GM13976 (cell line): Measurements from ENCODE around the gene CSNK2B.

Experiments
- DNase-seq: peaks from one replicate; pipeline ENCODE4 v3.0.0; 2012; ENCODE audit warnings: low spot score
- CTCF ChIP-seq: IDR thresholded peaks from 2 replicates; pipeline ENCODE4 v1.5.1; 2012; ENCODE audit warnings: borderline replicate concordance, mild to moderate bottlenecking; ENCODE audit not compliant: insufficient read depth; ENCODE audit errors: extremely low read depth, missing control alignments, control extremely low read depth
- in situ Hi-C: fragments of 300-500 bp; cut with MboI; formaldehyde crosslinking; loops from one replicate; pipeline ENCODE4 v1.12.0; 2022; ENCODE audit warnings: low sequenced_read_pairs, mixed read lengths, inconsistent platforms; ENCODE audit not compliant: unreplicated experiment

CSNK2B gene

DNA sequence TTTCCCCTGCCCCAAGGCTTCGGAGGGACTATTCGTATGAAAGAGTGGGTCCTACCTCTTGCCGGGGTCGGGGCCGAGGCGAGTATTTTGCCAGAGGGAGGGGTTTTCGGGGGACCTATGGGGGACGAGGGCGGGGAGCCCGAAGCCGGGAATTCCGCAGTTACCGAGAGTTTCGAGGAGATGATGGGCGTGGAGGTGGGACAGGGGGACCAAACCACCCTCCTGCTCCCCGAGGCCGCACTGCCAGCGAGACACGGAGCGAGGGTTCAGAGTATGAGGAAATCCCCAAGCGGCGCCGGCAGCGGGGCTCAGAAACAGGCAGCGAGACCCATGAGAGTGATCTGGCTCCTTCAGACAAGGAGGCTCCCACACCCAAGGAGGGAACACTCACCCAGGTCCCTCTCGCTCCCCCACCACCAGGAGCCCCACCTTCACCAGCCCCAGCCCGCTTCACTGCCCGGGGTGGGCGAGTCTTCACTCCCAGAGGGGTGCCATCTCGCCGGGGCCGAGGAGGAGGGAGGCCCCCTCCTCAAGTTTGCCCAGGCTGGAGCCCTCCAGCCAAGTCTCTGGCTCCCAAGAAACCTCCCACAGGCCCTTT, 34.1 kb upstream of the CSNK2B start:
- TF ChIP-seq CTCF: no peak
- DNase-seq: no peak
- in situ Hi-C loops: no loop called here

DNA sequence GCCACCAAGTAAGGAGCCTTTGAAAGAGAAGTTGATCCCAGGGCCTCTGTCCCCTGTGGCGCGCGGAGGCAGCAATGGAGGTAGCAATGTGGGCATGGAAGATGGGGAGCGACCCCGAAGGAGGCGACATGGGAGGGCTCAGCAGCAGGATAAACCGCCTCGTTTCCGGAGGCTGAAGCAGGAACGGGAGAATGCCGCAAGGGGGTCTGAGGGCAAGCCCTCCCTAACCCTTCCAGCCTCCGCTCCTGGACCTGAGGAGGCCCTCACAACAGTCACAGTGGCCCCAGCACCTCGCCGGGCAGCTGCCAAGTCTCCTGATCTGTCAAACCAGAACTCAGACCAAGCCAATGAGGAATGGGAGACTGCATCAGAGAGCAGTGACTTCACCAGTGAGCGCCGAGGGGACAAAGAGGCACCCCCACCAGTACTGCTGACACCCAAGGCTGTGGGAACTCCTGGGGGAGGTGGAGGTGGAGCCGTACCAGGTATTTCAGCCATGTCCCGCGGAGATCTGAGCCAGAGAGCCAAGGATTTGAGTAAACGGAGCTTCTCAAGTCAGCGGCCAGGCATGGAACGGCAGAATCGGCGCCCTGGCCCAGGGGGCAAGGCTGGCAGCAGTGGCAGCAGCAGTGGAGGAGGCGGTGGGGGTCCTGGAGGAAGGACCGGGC, 33.5 kb upstream of the CSNK2B start:
- in situ Hi-C loops: no loop called here

DNA sequence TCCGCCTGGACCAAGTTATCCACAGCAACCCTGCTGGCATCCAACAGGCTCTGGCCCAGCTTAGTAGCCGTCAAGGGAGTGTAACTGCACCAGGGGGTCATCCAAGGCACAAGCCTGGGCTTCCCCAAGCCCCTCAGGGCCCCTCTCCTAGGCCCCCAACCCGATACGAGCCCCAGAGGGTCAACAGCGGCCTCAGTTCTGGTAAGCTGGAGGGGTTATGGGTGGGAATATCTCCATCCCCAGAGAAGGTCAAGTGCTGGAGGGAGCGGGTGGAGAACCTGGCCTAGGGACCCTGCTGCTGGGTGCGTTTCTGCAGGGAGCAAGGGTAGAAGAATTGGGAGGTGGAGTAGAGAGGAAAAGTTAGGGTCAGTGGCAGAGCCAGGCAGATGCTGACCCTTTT, 32.4 kb upstream of the CSNK2B start:
- DNase-seq: no peak
- TF ChIP-seq CTCF: no peak
- in situ Hi-C loops: no loop called here

More for the DNA sequence above, 33.5 kb upstream of the CSNK2B start:
- TF ChIP-seq CTCF: no peak
- DNase-seq: no peak

DNA sequence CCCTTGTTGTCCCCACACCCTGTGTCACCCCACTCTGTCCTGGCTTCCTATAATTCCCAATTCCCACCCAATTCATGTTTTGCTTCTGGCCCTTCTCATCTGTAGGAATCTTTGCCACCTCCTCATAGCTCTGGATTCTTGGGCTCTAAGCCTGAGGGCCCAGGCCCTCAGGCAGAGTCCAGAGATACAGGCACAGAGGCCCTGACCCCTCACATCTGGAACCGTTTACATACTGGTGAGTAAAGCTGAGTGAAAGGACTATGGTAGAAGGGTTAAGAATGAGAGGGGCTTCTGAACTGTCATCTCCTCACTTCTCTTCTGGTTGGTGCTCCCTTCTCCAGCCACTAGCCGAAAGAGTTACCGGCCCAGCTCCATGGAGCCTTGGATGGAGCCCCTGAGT, 31.7 kb upstream of the CSNK2B start:
- no peak for TF ChIP-seq CTCF

DNA sequence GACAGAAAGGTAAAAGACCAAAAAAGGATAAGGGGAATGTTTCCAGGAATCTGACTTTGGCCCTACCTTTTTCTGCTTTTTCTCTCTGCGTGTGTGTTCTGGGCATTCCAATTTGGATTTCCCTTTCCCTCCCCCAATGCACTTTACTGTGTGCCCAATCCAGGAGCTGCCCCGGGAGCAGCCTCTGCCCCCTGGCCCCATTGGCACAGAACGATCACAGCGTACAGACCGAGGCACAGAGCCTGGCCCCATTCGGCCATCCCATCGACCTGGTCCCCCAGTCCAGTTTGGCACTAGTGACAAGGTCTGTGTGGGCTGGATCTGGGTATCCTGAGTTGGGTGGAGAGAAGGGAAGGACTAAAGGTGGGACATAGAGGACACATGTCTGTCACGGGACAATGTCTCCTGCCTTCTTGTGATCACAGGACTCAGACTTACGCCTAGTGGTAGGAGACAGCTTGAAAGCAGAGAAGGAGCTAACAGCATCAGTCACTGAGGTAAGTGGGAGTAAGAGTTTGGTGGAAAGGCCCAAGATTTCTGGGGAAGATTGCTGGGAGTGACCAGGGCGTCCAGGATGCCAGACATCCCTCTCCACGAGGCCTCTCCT, 30.8 kb upstream of the CSNK2B start:
- no peak for TF ChIP-seq CTCF
- DNase-seq: no peak
- in situ Hi-C loops: no loop called here

More for the DNA sequence above, 31.7 kb upstream of the CSNK2B start:
- in situ Hi-C loops: no loop called here
- no peak for DNase-seq

DNA sequence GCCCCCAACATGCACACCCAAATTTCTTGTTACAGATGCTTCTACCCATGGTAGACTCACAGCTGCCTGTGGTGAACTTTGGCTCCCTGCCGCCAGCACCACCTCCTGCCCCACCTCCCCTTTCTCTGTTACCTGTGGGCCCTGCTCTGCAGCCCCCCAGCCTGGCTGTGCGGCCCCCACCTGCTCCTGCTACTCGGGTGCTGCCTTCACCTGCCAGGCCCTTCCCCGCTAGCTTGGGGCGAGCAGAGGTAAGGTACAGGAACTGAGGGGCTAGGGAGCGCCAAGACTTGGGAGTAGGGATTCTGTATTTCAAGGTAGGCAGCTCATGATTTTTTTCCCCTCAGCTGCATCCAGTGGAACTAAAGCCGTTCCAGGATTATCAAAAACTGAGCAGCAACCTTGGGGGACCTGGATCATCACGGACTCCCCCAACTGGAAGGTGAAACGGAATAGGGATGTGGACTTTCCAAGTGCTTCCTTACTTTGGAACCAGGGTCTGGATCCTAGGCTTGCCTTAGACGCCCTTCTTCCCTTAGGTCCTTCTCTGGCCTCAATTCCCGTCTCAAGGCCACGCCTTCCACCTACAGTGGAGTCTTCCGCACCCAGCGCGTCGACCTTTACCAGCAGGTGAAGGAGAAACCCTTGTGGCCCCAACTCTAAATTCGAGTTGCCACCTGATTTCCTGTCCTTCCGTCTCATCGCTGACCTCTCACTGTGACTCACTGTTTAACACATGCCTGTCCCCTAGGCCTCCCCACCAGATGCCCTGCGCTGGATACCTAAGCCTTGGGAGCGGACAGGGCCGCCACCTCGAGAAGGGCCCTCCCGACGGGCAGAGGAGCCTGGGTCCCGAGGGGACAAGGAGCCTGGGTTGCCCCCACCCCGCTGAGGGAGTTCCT, 28.9 kb upstream of the CSNK2B start:
- no peak for TF ChIP-seq CTCF
- DNase-seq: no peak
- in situ Hi-C loops: no loop called here
